ENCODE data around the gene OSER1.

OSER1 gene

DNA sequence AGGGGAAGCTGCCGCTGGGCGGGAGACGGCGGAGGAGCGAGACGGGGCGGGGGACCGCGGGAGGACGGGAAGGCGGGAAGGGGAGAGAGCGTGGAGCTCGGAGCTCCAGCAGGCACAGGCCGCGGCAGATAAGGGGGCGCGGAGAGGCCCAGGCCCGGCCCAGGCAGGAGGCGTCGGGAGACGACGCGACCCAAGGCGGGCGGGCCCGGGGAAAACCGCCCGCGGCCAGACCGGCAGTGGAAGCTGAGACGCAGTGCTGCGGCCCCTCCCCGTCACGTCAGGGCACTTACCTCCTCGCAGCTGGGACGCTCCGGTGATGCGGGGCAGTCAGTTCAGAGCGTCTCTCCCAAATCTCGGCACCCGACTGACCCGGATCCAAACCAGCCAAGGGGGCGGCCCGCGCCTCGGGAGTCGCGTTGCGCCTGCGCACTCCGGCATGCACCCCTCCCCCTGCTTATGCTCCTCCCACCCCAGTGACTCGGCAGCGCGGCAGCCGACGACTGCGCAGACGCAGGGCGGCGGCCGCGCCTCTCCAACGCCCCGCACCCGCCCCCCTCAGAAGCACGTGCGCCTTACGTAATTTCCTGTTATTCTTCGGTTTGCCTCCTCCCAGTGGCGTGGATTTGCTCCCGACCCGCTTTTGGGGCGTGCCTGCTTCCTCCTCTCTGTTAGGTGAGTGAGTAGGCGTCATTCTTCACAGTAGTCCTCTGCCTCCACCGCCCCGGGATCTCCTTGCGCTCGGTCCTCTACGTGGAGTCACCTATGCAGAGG, at the start of gene OSER1:
Gene OSER1, minus strand, starts transcription at position 366 of the 771 bp plus-strand sequence. CDS start 3,814 bp downstream, outside the sequence.
- CTCF ChIA-PET: interaction anchor here (1.0 to 3.0 kb wide), 3 partner anchors 21 to 93 kb away, joined by 3 to 30 read pairs (median 4); partner anchors contain the start of gene JPH2
- TF ChIP-seq CTCF (IDR thresholded peaks at IDR 0.05; ENCODE audit: insufficient read depth, low read length, missing control alignments): no peak
- peak within 1 kb of the TSS; percentile 89 for H3K4me3 ChIP-seq (ENCODE audit: low read depth, low read length)
- no peak for DNase-seq (ENCODE audit: low read depth, low spot score)
- POLR2A ChIA-PET: interaction anchor here (0.6 kb wide), 1 partner anchor 25 kb away, joined by 3 read pairs; no protein-coding TSS in a partner anchor

GRCh38 chr20:44258226-44258890, 47.8 kb upstream of the OSER1 start:
- ChIA-PET POLR2A (no interaction called here), CTCF (no interaction called here)
- no peak overlapping the region for H3K4me3 ChIP-seq (ENCODE audit: low read depth, low read length)
- TF ChIP-seq CTCF (IDR thresholded peaks at IDR 0.05; ENCODE audit: insufficient read depth, low read length, missing control alignments): no peak
- no peak for DNase-seq (ENCODE audit: low read depth, low spot score)

DNA sequence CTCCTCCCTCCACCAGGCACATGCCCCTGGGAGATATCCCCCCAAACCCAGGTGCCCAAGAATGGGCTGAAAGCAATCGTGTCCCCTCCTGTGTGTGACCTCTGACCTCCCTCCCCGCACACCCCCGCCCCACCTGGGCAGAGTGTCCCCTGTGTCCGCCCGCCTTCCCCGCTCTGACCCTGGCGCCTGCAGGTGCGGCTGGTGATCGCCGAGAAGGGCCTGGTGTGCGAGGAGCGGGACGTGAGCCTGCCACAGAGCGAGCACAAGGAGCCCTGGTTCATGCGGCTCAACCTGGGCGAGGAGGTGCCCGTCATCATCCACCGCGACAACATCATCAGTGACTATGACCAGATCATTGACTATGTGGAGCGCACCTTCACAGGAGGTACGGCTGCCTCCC, 46.4 kb upstream of the OSER1 start:
- ChIA-PET POLR2A (no interaction called here), CTCF (no interaction called here)
- DNase-seq (ENCODE audit: low read depth, low spot score): no peak
- H3K4me3 ChIP-seq (ENCODE audit: low read depth, low read length): no peak overlapping the region
- no peak for TF ChIP-seq CTCF (IDR thresholded peaks at IDR 0.05; ENCODE audit: insufficient read depth, low read length, missing control alignments)

DNA sequence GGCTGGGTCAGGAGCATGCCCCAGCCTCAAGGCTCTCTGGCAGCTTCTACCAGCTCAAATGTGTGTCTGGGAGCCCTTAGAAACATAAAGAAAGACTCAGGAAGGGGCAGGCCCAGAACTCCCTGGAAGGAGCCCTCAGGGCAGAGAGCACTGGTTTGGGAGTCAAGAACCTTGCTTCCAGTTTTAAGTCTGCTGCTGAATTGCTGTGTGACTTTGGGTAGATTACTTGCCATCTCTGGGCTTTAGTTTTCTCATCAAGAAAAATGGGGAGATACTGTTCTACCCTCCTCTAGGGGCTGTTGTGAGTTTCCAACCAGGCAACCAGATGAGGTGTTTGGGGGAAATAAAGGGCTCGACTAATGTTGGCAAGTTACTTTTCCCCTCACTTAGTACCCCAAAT, 45.4 kb upstream of the OSER1 start:
- ChIA-PET CTCF (no interaction called here), POLR2A (no interaction called here)
- no peak overlapping the region for H3K4me3 ChIP-seq (ENCODE audit: low read depth, low read length)
- TF ChIP-seq CTCF (IDR thresholded peaks at IDR 0.05; ENCODE audit: insufficient read depth, low read length, missing control alignments): no peak
- DNase-seq (ENCODE audit: low read depth, low spot score): no peak

DNA sequence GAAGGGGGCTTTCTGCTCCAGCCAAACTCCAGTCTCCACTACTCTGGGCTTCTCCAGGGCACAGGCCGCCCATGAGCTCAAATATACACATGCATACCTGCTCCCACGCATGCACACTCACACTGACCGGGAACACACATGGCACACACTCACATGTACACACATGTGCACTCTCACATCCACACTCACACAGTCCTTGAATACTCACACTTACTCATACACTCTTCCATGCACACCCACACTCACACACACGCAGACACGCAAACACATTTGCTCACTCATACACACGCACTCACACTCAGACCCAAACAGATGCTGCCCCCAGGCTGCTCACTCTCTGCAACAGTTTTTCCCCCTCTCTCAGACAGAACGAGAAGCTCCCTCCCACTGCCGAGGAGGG, 43.5 kb upstream of the OSER1 start:
- ChIA-PET POLR2A (no interaction called here), CTCF (interaction anchor here (0.9 to 2.1 kb wide), 5 partner anchors 11 to 216 kb away, joined by 3 to 5 read pairs (median 4); no protein-coding TSS in a partner anchor)
- H3K4me3 ChIP-seq (ENCODE audit: low read depth, low read length): no peak overlapping the region
- TF ChIP-seq CTCF (IDR thresholded peaks at IDR 0.05; ENCODE audit: insufficient read depth, low read length, missing control alignments): no peak
- DNase-seq (ENCODE audit: low read depth, low spot score): no peak

DNA sequence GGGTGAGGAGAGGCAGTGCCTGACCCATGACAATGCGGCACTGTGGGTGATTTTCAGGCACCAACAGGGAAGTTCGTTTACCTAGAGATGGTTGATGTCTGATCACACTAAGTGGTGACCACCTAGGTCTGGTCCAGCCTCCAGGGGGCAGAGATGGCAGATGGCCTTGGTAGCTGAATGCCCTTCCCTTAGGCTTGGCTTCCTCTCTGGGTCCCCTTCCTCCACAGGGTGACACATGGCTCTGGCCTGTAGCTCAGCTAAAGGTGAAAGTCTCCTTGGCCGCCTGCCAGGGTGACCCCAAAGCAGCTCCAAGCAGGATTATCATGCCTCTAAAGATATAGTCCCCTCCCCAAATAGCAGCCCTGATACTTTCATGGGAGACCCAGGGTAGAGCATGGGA, 43.0 kb upstream of the OSER1 start:
- ChIA-PET CTCF (interaction anchor here (0.9 to 2.1 kb wide), 4 partner anchors 11 to 216 kb away, joined by 3 to 5 read pairs (median 4); no protein-coding TSS in a partner anchor), POLR2A (no interaction called here)
- no peak for TF ChIP-seq CTCF (IDR thresholded peaks at IDR 0.05; ENCODE audit: insufficient read depth, low read length, missing control alignments)
- no peak for DNase-seq (ENCODE audit: low read depth, low spot score)
- no peak overlapping the region for H3K4me3 ChIP-seq (ENCODE audit: low read depth, low read length)

Data from AG04449 (cell line).